GM23338 (cell line): ENCODE data around the gene DYRK1A.

ENCODE experiments used
- CREB1 ChIP-seq: fragments of 250-450 bp; sonication (Bioruptor Pico); IDR thresholded peaks from 2 replicates; pipeline ENCODE4 v1.5.0; 2020; ENCODE audit warnings: low read depth, mild to moderate bottlenecking, moderate library complexity
- CTCF ChIP-seq, 2 experiments: fragments of 200-600 bp in 1 of 2; sonication (generic) in 1 of 2; conservative IDR thresholded peaks; 2 replicates each; pipeline versions ENCODE4 v1.5.1 to v1.6.1; 2016 to 2017; ENCODE audit warnings: antibody characterized with exemption in 2 of 2, low read depth in 2 of 2, mild to moderate bottlenecking in 2 of 2, moderate library complexity in 1 of 2
- EZH2 ChIP-seq: fragments of 200-600 bp; sonication (generic); IDR thresholded peaks from one replicate; pipeline ENCODE4 v1.8.0; 2017; ENCODE audit warnings: antibody characterized with exemption, mild to moderate bottlenecking, low read depth; ENCODE audit not compliant: unreplicated experiment
- EZH2phosphoT487 ChIP-seq: fragments of 200-600 bp; sonication (generic); IDR thresholded peaks from one replicate; pipeline ENCODE4 v1.8.1; 2018; ENCODE audit warnings: antibody characterized with exemption; ENCODE audit not compliant: unreplicated experiment
- JUNB ChIP-seq: IDR thresholded peaks from one replicate; pipeline ENCODE4 v1.6.1; 2016; ENCODE audit warnings: antibody characterized with exemption; ENCODE audit not compliant: unreplicated experiment
- POLR2AphosphoS5 ChIP-seq: IDR thresholded peaks from 2 replicates; pipeline ENCODE4 v1.6.1; 2016; ENCODE audit warnings: antibody characterized with exemption, low read depth
- REST ChIP-seq: IDR thresholded peaks from one replicate; pipeline ENCODE4 v1.6.1; 2018; ENCODE audit warnings: antibody characterized with exemption; ENCODE audit not compliant: unreplicated experiment
- STAT1 ChIP-seq: IDR thresholded peaks from one replicate; pipeline ENCODE4 v1.6.1; 2016; ENCODE audit warnings: antibody characterized with exemption; ENCODE audit not compliant: unreplicated experiment
- ZNF114 ChIP-seq: fragments of 250-450 bp; sonication (Bioruptor Pico); IDR thresholded peaks from 2 replicates; pipeline ENCODE4 v1.5.0; 2020; ENCODE audit warnings: mild to moderate bottlenecking, moderate library complexity
- ZNF331 ChIP-seq: fragments of 250-450 bp; sonication (Bioruptor Pico); IDR thresholded peaks from 2 replicates; pipeline ENCODE4 v1.5.0; 2020; ENCODE audit warnings: low read depth, mild to moderate bottlenecking, moderate library complexity

- TF ChIP-seq CTCF (conservative IDR thresholded peaks at IDR 0.05; ENCODE audit: low read depth in 2 of 2) = no peak
- no peak for TF ChIP-seq JUNB
- TF ChIP-seq CREB1 (CRISPR knock-in tag) = no peak
- TF ChIP-seq EZH2 = no peak
- TF ChIP-seq REST = no peak
- TF ChIP-seq POLR2AphosphoS5 = no peak
- no peak for TF ChIP-seq EZH2phosphoT487
- TF ChIP-seq ZNF331 (CRISPR knock-in tag) = no peak
- no peak for TF ChIP-seq ZNF114 (CRISPR knock-in tag)
- TF ChIP-seq STAT1 = no peak
Measured at GRCh38 chr21:37459575-37459974, 93.0 kb downstream of the DYRK1A start.
